Activated T-helper 17 cell treated with anti-CD3 and anti-CD28 coated beads, Interleukin-2, amount 50 U/mL, for 72 hours (primary cell): ENCODE results near the gene MUC6. TPM values are rescaled to one million over a fixed set of nuclear protein-coding genes. Genes with fewer than 3 reads are reported as not detected.

Experiments used
- ATAC-seq: fragments of 150-1000 bp; cut with Tn5 transposase; replicated peaks from 2 replicates; pipeline ENCODE4 v1.10.0; 2021; ENCODE audit warnings: mild to moderate bottlenecking, moderate library complexity
- H3K27ac Mint-ChIP-seq: one replicate; pipeline ENCODE4 v1.8.0; 2022; ENCODE audit warnings: mixed read lengths
- H3K27me3 Mint-ChIP-seq: one replicate; pipeline ENCODE4 v1.8.0; 2022; ENCODE audit warnings: mixed read lengths
- H3K36me3 Mint-ChIP-seq: one replicate; pipeline ENCODE4 v1.8.0; 2022; ENCODE audit warnings: low read depth, mild to moderate bottlenecking, mixed read lengths
- H3K4me1 Mint-ChIP-seq: one replicate; pipeline ENCODE4 v1.8.0; 2022; ENCODE audit warnings: mixed read lengths
- H3K4me3 Mint-ChIP-seq: one replicate; pipeline ENCODE4 v1.8.0; 2022; ENCODE audit warnings: mild to moderate bottlenecking, mixed read lengths
- H3K9me3 Mint-ChIP-seq: one replicate; pipeline ENCODE4 v1.8.0; 2022; ENCODE audit warnings: mixed read lengths
- total RNA-seq, 2 donors: library from RNA; stranded (reverse); gene quantifications; one replicate each; pipeline ENCODE4 v1.2.3, GENCODE V29; 2022

Gene MUC6
- total RNA-seq, 2 donors from 2014 or later, result not detected

DNA sequence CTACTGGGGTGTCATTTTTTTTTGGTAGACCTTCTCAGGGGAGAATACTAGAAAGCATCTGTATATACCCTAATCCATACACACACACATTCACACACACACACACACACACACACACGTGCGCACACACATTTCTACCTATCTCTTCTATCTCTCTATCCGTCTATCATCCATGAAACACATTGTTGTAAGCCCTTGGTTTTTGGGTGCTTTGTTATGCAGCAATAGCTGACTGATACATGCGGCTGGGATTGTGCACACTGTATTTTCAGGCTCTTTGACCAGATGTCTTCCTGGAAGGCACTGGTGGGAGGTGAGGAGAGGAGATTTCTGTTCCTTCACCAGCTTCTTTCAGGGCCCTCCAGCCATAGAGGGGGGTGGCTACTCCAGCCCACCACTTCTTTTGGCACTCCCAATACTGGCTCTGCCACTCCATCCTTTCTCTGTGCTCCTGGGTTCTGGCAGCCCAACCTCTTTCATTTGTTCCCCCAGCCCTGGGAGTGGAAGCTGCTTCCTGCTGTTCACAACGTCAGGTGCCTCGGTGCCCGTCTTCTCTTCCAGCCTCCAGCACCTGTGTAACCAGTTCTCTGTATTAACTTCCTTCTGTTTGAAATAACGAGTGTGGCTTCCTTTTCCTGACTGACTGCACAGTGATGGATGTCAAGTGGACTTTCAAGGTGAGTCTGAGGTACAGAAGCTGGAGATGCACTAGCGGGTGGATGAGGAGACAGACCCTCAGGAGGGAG lies 25.7 kb upstream of the MUC6 start:
- Mint-ChIP-seq H3K27ac (no peak overlapping the region), H3K27me3 (peaks cover 23% of the 10 kb centered on the region), H3K4me3 (no peak overlapping the region), H3K9me3 (peaks cover 5% of the 10 kb centered on the region), H3K36me3 (no peaks in the 10 kb centered on the region), H3K4me1 (no peaks in the 10 kb centered on the region)
- ATAC-seq, result no peak

DNA sequence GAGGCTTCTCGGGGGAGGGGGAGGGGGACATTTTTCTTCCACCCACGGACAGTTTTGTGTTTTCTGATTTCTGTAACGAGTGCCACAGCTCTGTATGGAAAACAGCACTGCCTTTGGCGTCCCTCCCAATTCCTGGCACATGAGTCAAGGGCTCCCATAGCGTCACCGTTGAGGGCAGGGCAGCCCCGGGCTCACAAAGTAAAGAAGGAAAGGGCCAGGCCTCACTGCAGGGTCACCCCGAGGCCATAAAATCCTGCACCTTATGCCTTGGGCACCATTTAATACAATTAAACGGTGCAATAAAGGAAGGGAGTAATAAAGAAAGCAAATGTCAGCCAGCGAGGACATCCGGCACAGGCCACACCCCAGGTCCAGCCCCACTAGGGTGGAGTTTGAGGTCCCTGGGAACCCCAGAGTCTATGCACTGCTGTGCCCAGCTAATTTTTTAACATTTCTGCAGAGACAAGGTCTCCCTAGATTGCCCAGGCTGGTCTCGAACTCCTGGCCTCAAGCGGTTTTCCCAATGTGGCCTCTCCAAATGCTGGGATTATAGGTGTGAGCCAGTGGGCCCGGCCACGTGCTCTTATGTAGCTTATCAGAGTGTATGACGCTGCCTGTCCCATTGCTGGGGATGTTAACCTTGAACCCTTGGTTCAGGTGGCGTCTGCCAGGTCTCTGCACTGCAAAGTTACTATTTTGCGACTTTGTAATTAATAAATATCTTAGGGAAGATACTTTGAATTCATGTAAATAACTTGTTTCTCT lies 24.5 kb upstream of the MUC6 start:
- Mint-ChIP-seq H3K36me3 (no peaks in the 10 kb centered on the region), H3K4me1 (no peaks in the 10 kb centered on the region), H3K27me3 (peaks cover 18% of the 10 kb centered on the region), H3K4me3 (no peak overlapping the region), H3K27ac (no peak overlapping the region), H3K9me3 (peaks cover 5% of the 10 kb centered on the region)
- ATAC-seq, result no peak

DNA sequence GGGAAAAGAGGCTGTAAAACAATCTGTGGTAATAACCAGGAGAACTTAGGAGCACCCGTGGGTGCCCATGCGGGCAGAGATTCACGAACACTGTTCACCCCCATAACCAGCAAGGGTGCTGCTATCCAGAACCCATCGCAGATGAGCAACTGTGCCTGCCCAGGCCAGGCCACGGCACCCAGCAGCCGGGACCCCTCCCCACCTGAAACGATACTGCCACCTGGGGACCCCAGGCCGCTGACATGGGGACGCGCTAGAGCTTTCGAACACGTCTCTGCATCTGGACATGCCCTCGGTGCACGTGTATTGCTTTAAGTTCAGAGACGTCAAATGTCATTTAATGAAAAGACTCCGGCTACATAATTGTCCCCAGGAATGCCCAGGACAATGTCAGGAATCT lies 23.9 kb upstream of the MUC6 start:
- ATAC-seq, result no peak
- H3K9me3 Mint-ChIP-seq, result peaks cover 5% of the 10 kb centered on the region
- peaks cover 18% of the 10 kb centered on the region for H3K27me3 Mint-ChIP-seq
- H3K27ac Mint-ChIP-seq, result no peak overlapping the region
- H3K4me3 Mint-ChIP-seq, result no peak overlapping the region
- H3K4me1 Mint-ChIP-seq, result no peaks in the 10 kb centered on the region
- no peaks in the 10 kb centered on the region for H3K36me3 Mint-ChIP-seq

DNA sequence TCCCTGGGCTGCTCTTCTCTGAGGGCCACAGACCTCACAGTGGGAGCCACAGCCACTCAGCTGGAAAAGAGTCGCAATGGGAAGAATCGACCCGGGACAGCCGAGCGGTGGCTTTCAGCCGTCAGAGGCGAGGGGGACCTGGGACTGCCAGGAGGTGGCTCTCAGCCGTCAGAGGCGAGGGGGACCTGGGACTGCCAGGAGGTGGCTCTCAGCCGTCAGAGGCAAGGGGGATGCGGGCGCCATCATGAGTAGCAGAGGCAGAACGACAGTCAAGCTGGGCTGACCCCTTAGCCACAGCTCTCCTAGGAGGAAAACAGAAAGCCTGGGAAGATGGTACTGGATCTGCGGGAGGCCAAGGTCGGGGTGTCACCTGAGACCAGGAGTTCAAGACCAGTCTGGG lies 23.2 kb upstream of the MUC6 start:
- Mint-ChIP-seq H3K36me3 (no peaks in the 10 kb centered on the region), H3K27ac (no peak overlapping the region), H3K4me1 (no peaks in the 10 kb centered on the region), H3K27me3 (peaks cover 18% of the 10 kb centered on the region), H3K4me3 (no peak overlapping the region), H3K9me3 (peaks cover 5% of the 10 kb centered on the region)
- no peak for ATAC-seq

DNA sequence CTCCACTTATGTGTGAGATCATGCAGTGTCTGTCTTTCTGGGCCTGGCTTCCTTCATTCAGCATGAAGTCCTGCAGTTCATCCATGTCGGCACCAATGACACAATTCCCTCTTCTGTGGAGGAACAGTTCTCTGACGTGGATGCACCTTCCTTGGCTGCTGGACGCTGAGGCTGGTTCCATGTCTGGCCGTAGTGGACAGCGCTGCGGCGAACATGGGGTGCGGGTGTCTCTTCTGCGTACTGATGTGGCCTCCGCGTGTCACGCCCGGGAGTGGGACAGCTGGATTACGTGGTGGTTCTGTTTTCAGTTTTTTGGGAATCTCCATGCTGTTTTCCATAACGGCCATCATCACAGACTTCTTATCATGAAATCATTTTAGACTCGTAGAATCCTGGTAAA lies 21.3 kb upstream of the MUC6 start:
- Mint-ChIP-seq H3K9me3 (peaks cover 5% of the 10 kb centered on the region), H3K4me1 (no peaks in the 10 kb centered on the region), H3K4me3 (no peak overlapping the region), H3K27me3 (peaks cover 15% of the 10 kb centered on the region), H3K36me3 (no peaks in the 10 kb centered on the region), H3K27ac (no peak overlapping the region)
- ATAC-seq, result no peak

DNA sequence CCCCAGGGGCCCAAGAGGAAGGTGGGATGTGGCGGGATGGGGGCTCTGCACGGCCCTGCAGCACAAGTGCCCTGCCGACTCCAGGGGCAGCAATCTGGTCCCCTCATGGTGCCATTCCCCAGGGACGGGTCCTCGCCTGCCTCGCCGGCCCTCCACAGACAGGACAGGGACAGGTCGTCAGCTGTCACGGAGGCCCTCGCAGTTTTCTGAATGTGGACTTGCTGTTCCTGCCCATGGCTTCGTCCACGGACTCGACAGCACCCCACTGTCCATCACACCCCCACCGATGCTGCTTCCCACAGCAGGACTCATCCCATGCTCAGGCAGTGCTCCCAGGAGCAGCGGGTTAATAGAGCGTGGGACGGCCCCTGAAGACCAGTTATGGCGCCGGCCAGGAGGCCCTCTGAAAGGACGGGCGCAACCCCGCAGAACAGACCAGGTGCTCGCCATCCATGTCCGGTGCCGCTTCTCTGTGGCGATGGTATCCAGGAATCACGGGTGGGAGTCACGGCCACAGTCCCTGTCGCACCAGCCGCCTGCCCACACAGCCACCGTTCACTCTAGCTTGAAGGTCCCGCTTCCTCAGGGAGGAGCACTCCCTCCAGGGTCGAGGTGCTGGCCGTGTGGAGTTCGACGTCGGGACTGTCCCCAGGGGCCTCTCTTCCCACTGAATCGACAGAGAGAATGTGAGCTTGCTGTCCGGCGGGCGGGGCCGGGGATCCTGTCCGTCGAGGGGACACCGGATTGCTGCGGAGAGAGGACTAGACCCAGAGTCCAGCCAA lies 19.7 kb upstream of the MUC6 start:
- ATAC-seq, result no peak
- Mint-ChIP-seq H3K36me3 (no peaks in the 10 kb centered on the region), H3K27me3 (peaks cover 9% of the 10 kb centered on the region), H3K4me1 (no peaks in the 10 kb centered on the region), H3K9me3 (no peaks in the 10 kb centered on the region), H3K27ac (no peak overlapping the region), H3K4me3 (no peak overlapping the region)

DNA sequence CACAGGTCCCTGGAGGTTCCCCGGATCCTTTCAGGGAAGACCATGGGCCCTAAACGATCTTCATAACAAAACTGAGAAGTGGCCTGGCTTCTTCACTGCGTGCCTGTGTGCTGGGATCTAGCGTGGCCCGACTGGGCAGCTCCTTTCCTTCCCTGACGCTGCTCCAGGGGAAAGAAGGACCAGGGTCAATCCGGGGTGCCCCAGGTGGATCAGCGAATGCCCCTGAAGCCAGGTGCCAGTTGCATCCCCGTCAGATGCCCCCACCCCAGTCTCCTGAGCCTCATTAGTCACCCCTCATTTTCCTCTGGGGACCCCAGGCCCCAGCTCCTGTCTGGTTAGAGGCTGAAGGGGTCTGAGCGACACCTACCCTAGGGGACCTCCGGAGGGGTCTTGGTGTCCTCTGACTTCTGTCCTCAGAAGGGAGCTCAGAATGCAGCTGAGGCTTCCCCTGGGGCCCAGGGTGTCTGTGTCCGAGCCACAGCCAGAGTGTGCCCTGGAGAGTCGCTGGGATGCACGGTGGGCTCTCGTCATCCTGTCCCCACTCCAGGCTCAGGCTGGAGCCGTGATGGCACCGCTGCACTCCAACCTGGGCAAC lies 18.7 kb upstream of the MUC6 start:
- Mint-ChIP-seq H3K27ac (no peak overlapping the region), H3K27me3 (peaks cover 9% of the 10 kb centered on the region), H3K9me3 (no peaks in the 10 kb centered on the region), H3K4me1 (no peaks in the 10 kb centered on the region), H3K36me3 (no peaks in the 10 kb centered on the region), H3K4me3 (no peak overlapping the region)
- ATAC-seq, result no peak

DNA sequence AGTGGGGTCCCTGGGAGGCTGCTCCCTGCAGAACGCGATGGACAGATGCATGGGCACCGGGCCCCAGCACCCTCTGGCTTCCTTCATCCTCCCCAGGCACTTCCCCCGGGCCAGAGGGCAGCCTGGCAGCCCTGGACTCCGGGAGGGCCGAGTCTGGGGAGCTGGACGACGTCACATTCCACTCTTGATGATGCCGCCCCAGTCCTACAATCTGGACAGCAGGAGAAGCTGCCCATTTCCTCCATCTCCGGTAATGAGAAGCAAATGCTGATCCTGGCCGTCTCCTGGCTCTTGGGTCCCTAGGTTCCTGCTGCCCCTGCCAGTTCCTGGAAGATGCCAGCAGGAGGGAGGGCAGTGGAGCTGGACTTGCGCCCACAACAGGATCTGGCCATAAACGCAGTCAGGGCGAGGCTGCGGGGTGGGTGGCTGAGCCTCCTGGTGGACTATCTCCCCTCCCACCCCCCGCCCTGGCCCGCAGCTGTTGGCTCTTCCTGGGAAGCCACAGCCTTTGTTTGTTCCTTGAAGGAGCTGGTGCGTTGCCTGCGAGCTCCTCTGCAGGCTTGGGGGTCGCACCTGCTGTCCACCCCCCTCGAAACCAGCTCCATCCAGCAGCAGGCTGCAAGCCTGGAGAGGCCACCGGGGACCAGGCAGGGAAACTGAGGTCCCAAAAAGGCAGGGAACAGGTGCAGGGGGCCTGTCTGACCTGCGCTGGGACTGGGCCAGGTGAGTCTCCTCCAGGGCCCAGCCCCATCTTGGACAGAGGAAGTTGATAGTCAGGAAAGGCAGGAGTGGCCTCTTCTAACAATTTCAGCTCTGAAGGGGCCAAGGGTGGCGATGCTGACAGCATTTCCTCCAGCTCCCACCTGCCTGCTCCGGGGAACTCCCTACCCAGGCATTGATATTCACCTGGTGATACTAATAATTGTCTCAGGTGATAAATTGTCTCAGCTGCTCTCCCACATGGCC lies 17.9 kb upstream of the MUC6 start:
- H3K36me3 Mint-ChIP-seq, result no peaks in the 10 kb centered on the region
- H3K27me3 Mint-ChIP-seq, result peaks cover 9% of the 10 kb centered on the region
- no peak overlapping the region for H3K27ac Mint-ChIP-seq
- ATAC-seq, result no peak
- H3K4me1 Mint-ChIP-seq, result no peaks in the 10 kb centered on the region
- no peaks in the 10 kb centered on the region for H3K9me3 Mint-ChIP-seq
- no peak overlapping the region for H3K4me3 Mint-ChIP-seq

DNA sequence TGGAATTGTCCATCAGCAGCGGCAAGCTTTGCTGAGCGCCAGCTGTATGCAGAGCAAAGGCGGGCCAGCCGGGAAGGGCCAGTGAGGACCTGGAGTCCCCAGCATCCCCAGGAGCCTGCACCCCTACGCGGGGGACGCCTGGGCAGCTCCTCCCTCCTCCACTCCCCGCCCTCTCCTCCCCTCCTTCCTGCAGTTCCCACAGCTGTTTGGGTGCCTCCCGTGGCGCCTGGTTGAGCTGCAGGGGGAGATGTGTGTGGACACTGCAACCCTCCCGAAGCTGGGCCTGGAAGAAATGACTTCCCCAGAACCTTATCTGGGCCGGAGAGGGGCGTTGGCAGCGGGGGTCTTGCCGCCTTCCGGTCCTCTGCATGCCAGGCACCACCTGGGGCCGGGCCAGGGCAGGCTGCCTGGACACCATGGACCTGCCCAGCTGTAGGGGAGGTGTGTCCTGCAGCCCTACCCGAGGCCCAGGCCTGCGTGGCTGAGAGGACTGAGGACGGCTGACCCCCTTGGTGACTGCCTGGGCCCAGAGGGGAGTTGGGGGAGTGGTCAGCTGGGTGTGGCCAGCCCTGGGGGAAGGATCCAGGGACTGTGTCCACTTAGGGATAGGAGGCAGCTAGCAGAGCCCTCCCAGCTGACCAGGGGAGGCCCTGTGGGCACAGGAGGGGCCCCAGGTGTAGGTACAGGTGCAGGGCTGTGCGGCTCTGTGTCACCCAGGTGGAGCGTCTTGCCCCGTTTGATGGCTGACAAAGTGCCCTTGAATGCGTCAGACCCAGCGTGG lies 16.8 kb upstream of the MUC6 start:
- Mint-ChIP-seq H3K4me1 (no peaks in the 10 kb centered on the region), H3K27ac (no peak overlapping the region), H3K36me3 (no peaks in the 10 kb centered on the region), H3K27me3 (peaks cover 13% of the 10 kb centered on the region), H3K4me3 (no peak overlapping the region), H3K9me3 (no peaks in the 10 kb centered on the region)
- no peak for ATAC-seq

DNA sequence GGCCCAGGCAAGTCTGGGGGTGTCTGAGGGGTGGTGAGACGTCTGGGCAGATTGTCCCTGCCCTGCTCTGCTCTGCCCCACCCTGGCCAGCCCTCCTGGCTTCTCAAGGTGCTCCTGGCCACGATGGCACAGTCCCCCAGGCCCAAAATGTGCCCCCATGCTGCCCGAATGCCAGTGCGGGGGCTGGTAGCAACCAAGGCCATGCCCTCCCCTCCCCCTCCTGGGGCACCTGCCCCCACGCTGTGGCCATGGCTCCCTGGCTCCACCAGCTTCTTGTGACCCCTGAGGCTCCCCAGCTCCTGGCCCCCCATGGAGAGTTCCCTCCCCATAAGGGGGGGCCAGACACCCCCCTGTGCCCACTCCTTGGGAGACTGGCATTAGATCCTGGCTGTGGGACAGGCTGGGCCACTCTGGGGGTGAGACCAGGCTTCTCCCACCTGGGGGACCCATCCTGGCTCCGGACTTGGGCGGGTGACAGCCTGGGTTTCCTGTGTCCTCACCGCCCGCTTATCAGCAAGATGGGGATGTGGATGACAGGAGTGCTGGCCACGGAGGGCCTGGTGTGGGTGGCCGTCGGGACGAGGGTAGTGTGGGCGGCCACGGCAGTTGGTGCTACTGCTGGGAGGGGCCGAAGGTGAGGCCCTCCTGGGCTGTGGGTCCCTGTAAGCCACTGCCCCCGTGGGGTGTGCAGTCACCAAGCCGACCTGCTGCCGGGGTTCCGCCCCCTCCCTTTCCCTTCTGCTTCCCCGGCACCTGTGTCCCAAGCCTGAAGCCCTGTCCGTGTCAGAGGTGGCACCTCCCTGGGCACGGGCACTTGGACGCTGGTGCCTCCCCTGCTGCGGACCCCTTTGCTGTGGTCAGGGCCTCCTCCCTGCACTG lies 15.9 kb upstream of the MUC6 start:
- peaks cover 7% of the 10 kb centered on the region for H3K27me3 Mint-ChIP-seq
- no peak for ATAC-seq
- no peaks in the 10 kb centered on the region for H3K9me3 Mint-ChIP-seq
- H3K4me1 Mint-ChIP-seq, result no peaks in the 10 kb centered on the region
- H3K36me3 Mint-ChIP-seq, result no peaks in the 10 kb centered on the region
- no peak overlapping the region for H3K27ac Mint-ChIP-seq
- no peak overlapping the region for H3K4me3 Mint-ChIP-seq

DNA sequence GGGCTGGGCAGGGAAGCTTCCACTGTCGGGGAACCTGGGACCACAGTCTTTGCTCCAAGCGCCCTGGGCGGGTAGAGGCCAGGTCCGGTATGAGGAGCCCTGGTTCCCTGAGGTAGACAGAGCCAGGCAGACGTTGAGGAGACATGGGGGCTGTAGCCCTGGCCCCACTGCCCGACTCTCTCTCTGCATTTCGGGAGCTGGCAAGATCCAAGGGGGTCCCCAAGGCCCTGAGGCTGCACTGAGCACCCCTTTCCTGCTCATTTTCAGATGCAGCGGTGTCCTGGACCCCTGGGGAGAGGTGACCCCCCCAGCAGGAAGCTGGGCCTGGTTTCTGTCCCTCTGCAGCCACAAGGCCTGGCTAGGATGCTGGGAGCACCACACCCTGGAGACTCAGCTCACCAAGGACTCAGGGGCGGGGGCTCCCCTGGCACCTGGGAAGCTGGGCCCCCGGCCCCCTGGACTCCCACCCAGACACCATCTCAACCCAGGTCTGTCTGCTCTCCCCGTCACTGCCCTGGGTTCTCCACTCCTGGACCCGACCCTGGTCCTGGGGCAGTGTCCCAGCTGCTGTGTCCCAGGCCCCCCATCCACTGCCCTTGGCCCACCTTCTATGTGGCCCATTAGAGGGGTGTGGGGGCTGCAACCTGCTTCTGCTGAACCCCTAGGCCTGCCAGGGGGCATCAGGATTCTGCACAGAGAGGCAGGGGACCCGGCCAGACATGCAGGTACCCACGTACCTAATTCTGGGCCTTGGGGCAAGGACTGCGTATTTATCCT lies 15.0 kb upstream of the MUC6 start:
- H3K36me3 Mint-ChIP-seq, result no peaks in the 10 kb centered on the region
- no peak overlapping the region for H3K27ac Mint-ChIP-seq
- H3K9me3 Mint-ChIP-seq, result no peaks in the 10 kb centered on the region
- peaks cover 11% of the 10 kb centered on the region for H3K27me3 Mint-ChIP-seq
- H3K4me1 Mint-ChIP-seq, result no peaks in the 10 kb centered on the region
- peak; percentile 11 for ATAC-seq
- H3K4me3 Mint-ChIP-seq, result no peak overlapping the region
